ENCODE results near the gene NCMAP.

DNA sequence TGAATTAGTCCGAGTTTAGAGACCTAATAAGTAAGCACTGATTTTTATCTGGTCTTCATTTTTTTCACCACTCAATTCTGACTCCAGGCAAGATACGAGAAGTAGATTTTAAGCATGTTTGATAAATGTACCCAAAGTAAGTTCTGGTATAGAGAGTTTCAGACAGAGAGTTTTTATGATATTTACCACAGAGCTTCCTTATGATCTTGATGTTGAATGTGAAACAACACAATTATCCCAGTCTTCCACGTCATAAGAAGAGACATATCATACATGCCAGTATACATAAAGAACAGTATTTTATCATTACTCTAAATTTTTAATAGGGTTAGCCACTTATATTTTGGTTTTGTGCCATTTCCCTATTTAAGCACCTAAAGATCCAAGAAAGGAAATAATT is 7.8 kb upstream of the NCMAP start:
- TF ChIP-seq EP300 (IDR thresholded peaks at IDR 0.05) (no peak), POLR2AphosphoS5 (IDR thresholded peaks at IDR 0.05) (no peak)
- TF ChIP-seq, protein P1, sequence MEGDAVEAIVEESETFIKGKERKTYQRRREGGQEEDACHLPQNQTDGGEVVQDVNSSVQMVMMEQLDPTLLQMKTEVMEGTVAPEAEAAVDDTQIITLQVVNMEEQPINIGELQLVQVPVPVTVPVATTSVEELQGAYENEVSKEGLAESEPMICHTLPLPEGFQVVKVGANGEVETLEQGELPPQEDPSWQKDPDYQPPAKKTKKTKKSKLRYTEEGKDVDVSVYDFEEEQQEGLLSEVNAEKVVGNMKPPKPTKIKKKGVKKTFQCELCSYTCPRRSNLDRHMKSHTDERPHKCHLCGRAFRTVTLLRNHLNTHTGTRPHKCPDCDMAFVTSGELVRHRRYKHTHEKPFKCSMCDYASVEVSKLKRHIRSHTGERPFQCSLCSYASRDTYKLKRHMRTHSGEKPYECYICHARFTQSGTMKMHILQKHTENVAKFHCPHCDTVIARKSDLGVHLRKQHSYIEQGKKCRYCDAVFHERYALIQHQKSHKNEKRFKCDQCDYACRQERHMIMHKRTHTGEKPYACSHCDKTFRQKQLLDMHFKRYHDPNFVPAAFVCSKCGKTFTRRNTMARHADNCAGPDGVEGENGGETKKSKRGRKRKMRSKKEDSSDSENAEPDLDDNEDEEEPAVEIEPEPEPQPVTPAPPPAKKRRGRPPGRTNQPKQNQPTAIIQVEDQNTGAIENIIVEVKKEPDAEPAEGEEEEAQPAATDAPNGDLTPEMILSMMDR (IDR thresholded peaks at IDR 0.05), result no peak

All from sigmoid colon (tissue), 4 donors.